ENCODE data around the gene UMODL1.

Gene UMODL1

DNA sequence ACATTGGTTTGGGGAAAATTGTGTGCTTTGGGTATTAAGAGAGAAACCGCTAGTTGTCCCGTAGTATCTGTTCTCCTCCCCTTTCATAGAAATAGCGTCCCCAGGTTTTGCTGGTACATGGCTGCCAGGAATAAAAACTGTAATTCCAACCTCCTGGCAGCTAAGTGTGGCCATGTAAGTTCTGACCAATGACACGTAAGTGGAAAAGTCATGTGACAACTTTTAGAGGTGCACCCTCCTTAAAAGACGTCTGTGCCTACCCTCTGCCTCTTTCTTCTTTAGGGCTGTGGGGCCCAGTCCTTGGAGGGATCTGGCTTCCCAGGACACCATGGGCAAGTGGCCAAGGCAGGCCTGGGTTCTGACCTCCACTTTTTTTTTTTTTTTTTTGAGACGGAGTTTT lies 59.3 kb downstream of the UMODL1 start:
- no peak for DNase-seq (ENCODE audit: low read depth in 3 of 3)

DNA sequence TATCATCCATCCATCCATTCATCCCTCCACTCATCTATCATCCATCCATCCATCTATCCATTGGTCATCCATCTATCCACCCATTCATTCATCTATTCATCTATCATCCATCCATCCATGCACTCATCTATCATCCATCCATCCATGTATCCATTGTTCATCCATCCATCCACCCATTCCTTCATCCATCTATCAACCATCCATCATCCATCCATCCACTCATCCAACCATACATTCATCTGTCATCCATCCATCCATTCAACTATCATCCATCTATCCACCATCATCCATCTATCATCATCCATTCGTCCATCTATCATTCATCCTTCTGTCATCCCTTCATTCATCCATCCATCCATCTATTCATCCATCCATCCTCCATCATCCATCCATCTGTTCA lies 61.1 kb downstream of the UMODL1 start:
- no peak for DNase-seq (ENCODE audit: low read depth in 3 of 3)

GRCh38 chr21:42133131-42133530 lies 62.0 kb downstream of the UMODL1 start:
- no peak for DNase-seq (ENCODE audit: low read depth in 3 of 3)

GRCh38 chr21:42135386-42136052 lies 64.4 kb downstream of the UMODL1 start:
- DNase-seq (ENCODE audit: low read depth in 3 of 3), result no peak

- no peak for DNase-seq (ENCODE audit: low read depth in 3 of 3)
Observed at GRCh38 chr21:42137191-42137904, 66.2 kb downstream of the UMODL1 start.

- no peak for DNase-seq (ENCODE audit: low read depth in 3 of 3)
Observed at GRCh38 chr21:42140196-42140934, 69.2 kb downstream of the UMODL1 start.

DNA sequence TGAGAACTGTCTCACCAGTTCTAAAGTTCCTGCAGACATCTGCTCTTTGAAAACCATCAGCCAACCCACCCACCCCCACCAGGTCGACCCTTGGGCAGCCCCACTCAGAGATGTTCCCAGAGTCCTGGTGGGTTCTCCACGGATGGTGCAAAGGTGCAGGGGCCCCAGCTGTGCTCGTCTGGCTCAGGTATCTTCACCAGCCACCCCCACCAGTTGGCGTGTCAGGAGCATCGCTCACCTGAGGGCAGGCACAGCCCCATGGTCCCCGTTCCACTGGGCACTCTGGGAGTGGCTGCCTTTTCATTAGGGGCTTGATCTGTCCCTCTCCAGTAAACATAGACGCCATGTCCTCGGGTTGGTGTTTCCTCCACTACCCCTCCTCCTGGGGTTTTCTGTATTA lies 70.5 kb downstream of the UMODL1 start:
- no peak for DNase-seq (ENCODE audit: low read depth in 3 of 3)

DNA sequence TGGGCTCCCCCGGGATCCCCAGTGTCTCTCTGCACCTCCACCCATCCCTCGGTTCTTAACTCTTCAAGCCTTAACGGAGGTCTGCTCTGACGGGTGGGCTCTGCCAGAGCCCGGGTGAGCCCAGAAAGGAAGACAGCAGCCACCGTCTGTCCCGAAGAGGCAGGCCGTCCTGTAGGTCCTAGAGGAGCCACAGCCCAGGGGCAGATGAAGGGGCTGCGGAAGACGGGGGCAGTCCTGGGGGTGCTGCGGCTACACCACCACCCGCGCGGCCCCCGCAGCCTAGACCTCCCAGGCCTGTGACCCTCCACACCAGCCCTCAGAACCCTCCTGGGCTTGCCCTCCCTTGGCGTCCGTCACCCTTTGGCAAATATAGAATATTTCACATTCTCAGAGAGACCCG lies 71.0 kb downstream of the UMODL1 start:
- DNase-seq (ENCODE audit: low read depth in 3 of 3), result no peak

- DNase-seq (ENCODE audit: low read depth in 3 of 3), result no peak
Observed at GRCh38 chr21:42142627-42143026, 71.5 kb downstream of the UMODL1 start.

GRCh38 chr21:42143111-42143510 lies 72.0 kb downstream of the UMODL1 start:
- DNase-seq (ENCODE audit: low read depth in 3 of 3), result no peak

GRCh38 chr21:42144221-42144620 lies 73.1 kb downstream of the UMODL1 start:
- no peak for DNase-seq (ENCODE audit: low read depth in 3 of 3)

GRCh38 chr21:42144679-42145568 lies 73.8 kb downstream of the UMODL1 start:
- no peak for DNase-seq (ENCODE audit: low read depth in 3 of 3)

GRCh38 chr21:42145569-42146272 lies 74.6 kb downstream of the UMODL1 start:
- DNase-seq (ENCODE audit: low read depth in 3 of 3), result peak; percentile 26 to 54 (median 41)

DNA sequence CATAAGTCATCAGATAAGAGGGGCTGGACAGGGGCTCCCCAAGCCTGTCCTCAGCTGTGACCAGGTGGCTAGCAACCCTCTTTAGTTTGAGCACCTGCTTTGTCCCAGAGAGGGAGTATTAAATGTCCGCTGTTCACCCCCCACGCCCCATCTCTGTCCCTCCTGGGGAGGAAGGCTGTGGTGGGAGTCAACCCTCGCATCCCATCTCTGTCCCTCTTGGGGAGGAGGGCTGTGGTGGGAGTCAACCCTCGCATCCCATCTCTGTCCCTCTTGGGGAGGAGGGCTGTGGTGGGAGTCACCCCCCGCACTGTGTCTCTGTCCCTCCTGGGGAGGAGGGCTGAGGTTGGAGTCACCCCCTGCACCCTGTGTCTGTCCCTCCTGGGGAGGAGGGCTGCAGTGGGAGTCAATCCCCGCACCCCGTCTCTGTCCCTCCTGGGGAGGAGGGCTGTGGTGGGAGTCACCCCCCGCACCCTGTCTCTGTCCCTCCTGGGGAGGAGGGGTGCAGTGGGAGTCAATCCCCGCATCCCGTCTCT lies 75.2 kb downstream of the UMODL1 start:
- DNase-seq (ENCODE audit: low read depth in 3 of 3), result no peak

DNA sequence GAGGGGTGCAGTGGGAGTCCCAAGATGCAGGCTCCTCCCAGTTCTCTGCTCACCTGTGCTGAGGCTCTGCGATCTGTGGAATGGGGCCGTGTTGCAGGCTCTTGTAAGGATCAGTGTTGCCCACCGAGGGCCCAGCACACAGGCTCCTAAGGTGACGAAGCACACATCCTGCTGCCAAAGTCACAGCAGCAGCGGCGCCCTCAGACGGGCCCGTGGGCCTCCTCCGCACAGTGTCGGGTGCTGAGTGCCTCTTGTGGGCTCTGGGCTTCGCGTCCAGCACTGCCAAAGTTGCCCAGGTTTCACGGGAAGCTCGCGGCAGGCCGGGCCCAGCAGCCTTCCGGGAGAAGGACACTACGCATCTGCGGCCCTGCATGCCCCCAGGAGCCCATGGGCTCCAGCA lies 75.7 kb downstream of the UMODL1 start:
- no peak for DNase-seq (ENCODE audit: low read depth in 3 of 3)

DNA sequence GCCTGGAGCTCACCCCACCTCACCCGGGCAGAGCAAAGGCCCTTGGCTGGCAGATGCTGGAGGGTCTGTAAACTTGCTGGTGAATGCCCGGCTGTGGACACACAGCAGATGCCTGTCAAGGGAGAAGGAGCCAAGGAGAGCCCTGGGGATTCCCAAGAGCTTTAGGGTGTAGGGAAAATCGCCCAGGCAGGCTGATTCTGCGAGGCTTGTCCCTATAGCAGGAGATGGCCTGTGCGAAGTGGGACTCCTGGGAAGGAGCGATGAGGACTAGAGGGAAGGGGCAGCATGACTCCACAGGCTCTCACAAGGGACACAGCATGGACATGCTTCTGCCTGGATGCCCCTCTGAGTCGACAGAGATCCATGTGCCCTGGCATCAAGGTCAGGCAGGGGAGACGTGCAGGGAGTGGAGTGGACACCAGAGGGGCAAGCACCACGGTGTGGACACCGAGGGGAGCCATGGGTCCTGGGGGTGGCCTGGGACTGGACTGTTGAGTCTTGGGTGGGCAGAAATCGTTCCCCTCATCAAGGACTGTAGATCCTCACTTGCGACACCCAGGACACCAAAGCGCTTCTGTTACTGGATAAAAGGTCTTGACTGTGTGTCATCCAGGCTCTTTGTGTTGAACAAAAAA lies 76.4 kb downstream of the UMODL1 start:
- no peak for DNase-seq (ENCODE audit: low read depth in 3 of 3)

DNA sequence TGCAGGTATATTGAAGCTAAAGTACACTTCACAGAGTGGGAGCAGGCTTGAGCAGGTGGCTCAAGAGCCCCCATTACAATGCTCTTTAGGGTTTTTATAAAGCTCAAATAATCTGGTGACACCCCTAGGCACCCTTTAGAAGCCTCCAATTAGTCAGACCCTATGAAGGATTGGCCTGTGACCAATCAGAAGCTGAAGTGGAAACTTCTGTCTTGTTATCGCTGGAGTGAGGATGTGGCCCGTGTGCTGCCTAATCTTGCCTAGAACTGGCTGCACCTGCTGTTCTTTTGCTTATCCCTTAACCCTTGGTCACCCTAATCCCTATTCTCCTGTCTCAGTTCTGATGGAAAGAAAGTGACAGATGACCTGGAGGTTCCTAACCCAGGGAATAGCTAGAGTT lies 77.0 kb downstream of the UMODL1 start:
- DNase-seq (ENCODE audit: low read depth in 3 of 3), result no peak

DNA sequence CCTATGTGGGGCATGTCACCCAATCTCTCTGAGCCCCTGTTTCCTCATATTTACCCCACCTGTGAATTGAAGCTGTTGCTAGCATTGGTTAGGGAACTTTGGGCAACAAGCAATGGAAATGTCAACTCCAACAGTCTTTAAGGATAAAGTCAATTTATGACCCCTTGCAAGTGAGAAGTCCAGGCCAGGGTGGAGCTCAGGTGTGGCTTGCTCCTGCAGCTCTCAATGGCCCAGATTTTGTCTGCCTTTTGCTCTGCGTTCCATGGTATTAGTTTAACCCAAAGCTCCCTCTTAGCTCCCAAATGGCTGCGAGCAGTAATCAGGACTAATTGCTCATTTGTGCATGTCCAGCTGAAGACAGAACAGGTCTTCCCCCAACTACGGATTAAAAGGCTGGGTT lies 77.5 kb downstream of the UMODL1 start:
- DNase-seq (ENCODE audit: low read depth in 3 of 3), result no peak

- no peak for DNase-seq (ENCODE audit: low read depth in 3 of 3)
Observed at GRCh38 chr21:42149656-42150473, 78.7 kb downstream of the UMODL1 start.
